ENCODE results near the gene HEPHL1. TPM values are rescaled to one million over a fixed set of nuclear protein-coding genes. Genes with fewer than 3 reads are reported as not detected.

The HEPHL1 gene
- total RNA-seq, 4 donors from 2014 or later = not detected

- no peak for TF ChIP-seq CTCF (IDR thresholded peaks at IDR 0.05)
- ATAC-seq (ENCODE audit: low FRiP score) (no peak), DNase-seq (ENCODE audit: low spot score) (no peak)
These were observed 120.6 kb downstream of the HEPHL1 start for GRCh38 chr11:94141511-94142307.

GRCh38 chr11:94142308-94143281 lies 121.4 kb downstream of the HEPHL1 start:
- ATAC-seq (ENCODE audit: low FRiP score) = no peak

GRCh38 chr11:94144216-94144615 lies 123.1 kb downstream of the HEPHL1 start:
- TF ChIP-seq CTCF (IDR thresholded peaks at IDR 0.05) = no peak
- ATAC-seq (ENCODE audit: low FRiP score) = no peak
- DNase-seq (ENCODE audit: low spot score) = no peak

More at GRCh38 chr11:94142308-94143281, 121.4 kb downstream of the HEPHL1 start:
- TF ChIP-seq CTCF (IDR thresholded peaks at IDR 0.05) = no peak
- no peak for DNase-seq (ENCODE audit: low spot score)

GRCh38 chr11:94144664-94145063 lies 123.5 kb downstream of the HEPHL1 start:
- ATAC-seq (ENCODE audit: low FRiP score) = no peak
- DNase-seq (ENCODE audit: low spot score) = no peak
- TF ChIP-seq CTCF (IDR thresholded peaks at IDR 0.05) = no peak

- no peak for ATAC-seq (ENCODE audit: low FRiP score)
- TF ChIP-seq CTCF (IDR thresholded peaks at IDR 0.05) = no peak
- no peak for DNase-seq (ENCODE audit: low spot score)
These were observed 124.3 kb downstream of the HEPHL1 start for GRCh38 chr11:94145431-94145830.

- ATAC-seq (ENCODE audit: low FRiP score) = no peak
These were observed 124.8 kb downstream of the HEPHL1 start for GRCh38 chr11:94145916-94146315.

More at GRCh38 chr11:94145916-94146315, 124.8 kb downstream of the HEPHL1 start:
- no peak for DNase-seq (ENCODE audit: low spot score)
- TF ChIP-seq CTCF (IDR thresholded peaks at IDR 0.05) = no peak

Data from omental fat pad (tissue), 4 donors.